GM19438 (cell line): ENCODE results near the gene SLC35G2.
"Not testable (repeated sequence)": the region's sequence is repeated elsewhere in the genome, so short reads cannot be mapped to it uniquely, and the experiment has no call there.

Source experiments
- ATAC-seq: cut with Tn5 transposase; IDR thresholded peaks from one replicate; pipeline ENCODE4 v1.9.1; 2021; ENCODE audit warnings: low read depth; ENCODE audit not compliant: unreplicated experiment

Gene SLC35G2

GRCh38 chr3:136831461-136831860, 12.5 kb downstream of the SLC35G2 start:
- no peak for ATAC-seq

GRCh38 chr3:136835089-136835812, 16.3 kb downstream of the SLC35G2 start:
- ATAC-seq, result no peak

GRCh38 chr3:136835813-136836510, 17.0 kb downstream of the SLC35G2 start:
- ATAC-seq, result no peak

- ATAC-seq, result no peak
Measured at GRCh38 chr3:136836511-136837156, 17.7 kb downstream of the SLC35G2 start.

- no peak for ATAC-seq
Measured at GRCh38 chr3:136838641-136839555, 20.0 kb downstream of the SLC35G2 start.

GRCh38 chr3:136839556-136839931, 20.6 kb downstream of the SLC35G2 start:
- no peak for ATAC-seq

DNA sequence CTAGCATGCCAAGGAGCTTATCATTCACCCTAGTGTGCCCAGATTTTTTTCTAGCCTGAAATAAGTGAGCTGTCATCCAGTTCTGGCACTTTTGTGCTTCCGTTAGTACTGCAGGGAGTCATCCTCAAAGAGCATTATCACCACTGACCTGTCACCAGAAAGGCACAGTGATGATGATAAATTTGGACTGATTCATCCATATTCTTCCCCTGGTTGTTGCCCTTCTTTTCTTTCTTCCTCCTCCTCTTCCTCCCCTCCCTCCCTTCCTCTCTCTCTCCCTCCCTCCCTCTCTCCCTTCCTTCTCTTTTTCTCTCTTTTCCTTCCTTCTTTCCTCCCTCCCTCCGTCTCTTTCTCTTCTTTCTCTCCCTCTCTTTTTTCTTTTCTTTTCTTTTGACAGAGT, 21.3 kb downstream of the SLC35G2 start:
- no peak for ATAC-seq

DNA sequence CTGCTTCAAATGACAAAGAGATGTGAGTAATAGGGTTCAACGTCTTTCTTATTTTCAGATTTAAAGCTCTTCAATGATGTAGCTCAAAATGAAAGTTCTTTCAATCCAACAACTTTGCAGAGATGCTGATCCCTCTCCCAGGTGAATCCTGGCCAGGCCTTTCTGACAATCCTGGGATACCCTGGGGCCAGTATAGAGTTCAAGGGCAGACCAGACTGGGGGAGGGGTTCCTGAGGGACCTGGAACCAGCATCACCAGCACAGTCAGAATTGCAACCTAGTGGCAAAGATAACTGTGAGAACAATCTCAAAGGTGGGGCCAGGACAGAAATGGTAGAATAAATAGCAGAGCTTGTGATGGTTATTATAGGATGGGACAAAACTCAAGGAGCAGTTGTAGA, 23.4 kb downstream of the SLC35G2 start:
- no peak for ATAC-seq

DNA sequence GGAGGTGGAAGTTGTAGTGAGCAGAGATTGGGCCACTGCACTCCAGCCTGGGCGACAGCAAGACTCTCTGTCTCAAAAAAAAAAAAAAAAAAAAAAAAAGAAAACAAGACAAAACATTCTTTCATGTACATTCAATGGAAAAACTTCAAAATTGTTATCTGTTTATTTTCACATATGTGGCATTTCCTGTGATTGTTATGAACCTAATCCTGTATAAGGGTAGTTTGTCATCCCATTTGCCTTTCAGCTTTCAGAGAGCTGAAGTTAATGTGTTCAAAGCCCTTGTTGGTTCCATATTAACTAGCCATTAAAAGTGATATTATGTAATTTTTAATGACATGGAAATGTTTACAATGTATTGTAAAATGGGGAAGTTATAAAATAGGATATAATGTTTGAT, 25.8 kb downstream of the SLC35G2 start:
- ATAC-seq, result no peak

DNA sequence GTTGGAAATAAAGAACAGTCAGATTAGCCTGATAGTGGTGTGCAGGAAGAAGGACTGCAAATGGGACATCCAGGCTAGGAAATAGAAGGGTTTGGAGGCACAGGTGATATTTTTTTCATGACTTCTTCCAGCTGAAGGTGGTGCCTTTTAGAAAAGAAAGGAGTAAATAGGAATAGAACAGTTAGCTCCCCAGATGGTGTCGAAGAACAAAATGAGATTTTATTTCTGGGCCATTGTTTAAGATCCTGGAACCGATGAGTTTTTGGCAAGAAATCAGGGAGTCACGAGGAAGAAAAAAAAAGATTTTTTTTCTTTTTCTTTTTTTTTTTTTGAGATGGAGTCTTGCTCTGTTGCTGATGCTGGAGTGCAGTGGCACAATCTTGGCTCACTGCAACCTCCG, 33.3 kb downstream of the SLC35G2 start:
- no peak for ATAC-seq

DNA sequence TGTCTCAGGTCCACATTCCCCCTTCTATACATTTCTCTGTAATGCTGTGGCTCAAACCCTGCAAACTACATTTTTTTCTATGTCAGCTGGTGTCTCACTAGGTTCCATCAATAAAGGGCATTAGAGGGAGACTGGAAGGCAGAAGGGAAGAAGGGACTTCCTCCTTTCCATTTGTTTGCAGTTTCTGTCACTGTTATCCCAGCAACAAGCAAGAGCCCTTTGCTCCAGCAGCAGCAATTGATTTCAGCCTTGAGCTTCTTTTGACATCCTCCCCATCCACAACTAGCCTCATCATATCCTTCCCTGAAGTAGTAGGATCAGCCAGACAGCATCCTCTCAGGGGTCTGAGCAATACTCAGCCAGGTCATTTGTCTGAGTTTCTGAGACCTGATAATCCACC, 37.7 kb downstream of the SLC35G2 start:
- no peak for ATAC-seq

- no peak for ATAC-seq
Measured at GRCh38 chr3:136858381-136858780, 39.5 kb downstream of the SLC35G2 start.

GRCh38 chr3:136860541-136860940, 41.6 kb downstream of the SLC35G2 start:
- ATAC-seq, result no peak

DNA sequence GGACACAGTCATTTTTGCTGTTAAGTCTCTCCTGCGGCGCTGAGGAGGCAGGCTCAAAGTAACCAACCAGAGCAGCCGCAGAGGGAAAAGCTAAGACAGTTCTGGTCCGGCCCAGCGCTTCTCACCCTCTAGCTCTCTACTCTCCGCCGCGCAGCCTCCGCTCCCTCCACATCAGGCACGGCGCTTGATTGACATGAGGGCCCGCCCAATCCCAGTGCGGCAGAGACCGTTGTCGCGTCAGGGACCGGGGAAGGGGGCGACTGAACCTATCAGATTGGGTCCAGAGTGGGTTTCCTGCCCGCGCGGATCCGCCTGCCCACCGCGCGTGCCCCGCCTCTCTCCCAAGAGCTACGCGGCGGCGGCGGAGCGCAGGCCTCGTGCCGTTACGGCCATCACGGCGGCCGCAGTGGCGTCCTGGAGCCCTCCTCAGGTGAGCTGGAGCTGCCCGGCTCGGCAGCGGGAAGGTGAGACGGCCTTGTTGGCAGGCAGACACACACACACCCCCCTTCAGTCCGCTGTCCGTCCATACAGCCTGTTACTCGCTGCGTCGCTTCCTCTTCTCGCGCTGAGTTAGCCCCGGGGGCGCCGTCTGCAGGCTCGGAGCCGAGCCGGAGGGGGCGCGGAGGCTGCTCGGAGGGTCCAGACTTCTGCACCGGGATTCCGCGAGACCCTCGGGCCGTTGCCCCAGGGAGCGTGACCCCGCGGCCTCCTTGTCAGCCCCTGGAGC, 43.1 kb downstream of the SLC35G2 start, which contains the start of gene NCK1:
Gene NCK1, plus strand, starts transcription at position 319 of the 727 bp plus-strand sequence. CDS start 65,794 bp downstream, outside the sequence.
- ATAC-seq, result peak; percentile 96

GRCh38 chr3:136862617-136863322, 43.8 kb downstream of the SLC35G2 start:
- ATAC-seq, result peak; percentile 24

- no peak for ATAC-seq
Measured at GRCh38 chr3:136869282-136869681, 50.4 kb downstream of the SLC35G2 start.

GRCh38 chr3:136872258-136872657, 53.3 kb downstream of the SLC35G2 start:
- ATAC-seq, result not testable (repeated sequence)

- ATAC-seq, result not testable (repeated sequence)
Measured at GRCh38 chr3:136879510-136879909, 60.6 kb downstream of the SLC35G2 start.

GRCh38 chr3:136882571-136882970, 63.6 kb downstream of the SLC35G2 start:
- ATAC-seq, result no peak
